H1 (cell line): ENCODE measurements around the gene DPF1. TPM values are rescaled to one million over a fixed set of nuclear protein-coding genes. Genes with fewer than 3 reads are reported as not detected.
A peak's percentile ranks its signal among the peaks of the same experiment; 100 is the strongest.

ENCODE experiments used
- CTCF ChIA-PET: fragments of 300-600 bp; sonication (Branson Sonifier 250); formaldehyde crosslinking; loops from one replicate; lab custom pipeline; 2021; ENCODE audit not compliant: partially characterized antibody; lab: Charles Lee
- POLR2A ChIA-PET: fragments of 300-600 bp; sonication (Branson Sonifier 250); formaldehyde crosslinking; loops from one replicate; lab custom pipeline; 2021; ENCODE audit warnings: inconsistent platforms; ENCODE audit not compliant: partially characterized antibody; lab: Charles Lee
- DNase-seq, 2 experiments: peaks; one replicate each; pipeline versions ENCODE4 v3.0.0 to v3.0.0-alpha.2; 2010 to 2022; ENCODE audit warnings: low spot score in 2 of 2, low read depth in 1 of 2, mixed read lengths in 1 of 2
- FAIRE-seq: peaks from 2 replicates; lab custom pipeline; 2011; peaks lifted over from hg19 to GRCh38; lab: Jason Lieb, UNC
- H2AFZ ChIP-seq: 2 replicates; pipeline ENCODE4 v1.8.1; 2012; ENCODE audit warnings: low read length, inconsistent platforms
- H2AK5ac ChIP-seq: 2 replicates; pipeline ENCODE4 v1.6.1; 2013; ENCODE audit warnings: low read depth, low read length
- H2BK120ac ChIP-seq: replicated peaks from 2 replicates; pipeline ENCODE3; 2013; ENCODE audit warnings: low read depth, low read length, inconsistent platforms
- H2BK12ac ChIP-seq: 2 replicates; pipeline ENCODE4 v1.6.1; 2013; ENCODE audit warnings: low read depth, low read length
- H2BK15ac ChIP-seq: 2 replicates; pipeline ENCODE4 v1.6.1; 2013; ENCODE audit warnings: low read length
- H2BK20ac ChIP-seq: 2 replicates; pipeline ENCODE4 v1.6.1; 2013; ENCODE audit warnings: low read length
- H2BK5ac ChIP-seq: 2 replicates; pipeline ENCODE4 v1.6.1; 2013; ENCODE audit warnings: low read depth, low read length
- H3K14ac ChIP-seq: 2 replicates; pipeline ENCODE4 v1.6.1; 2013; ENCODE audit warnings: inconsistent platforms; ENCODE audit not compliant: insufficient read length
- H3K18ac ChIP-seq: 2 replicates; pipeline ENCODE4 v1.6.1; 2013; ENCODE audit warnings: low read length; ENCODE audit errors: extremely low read depth
- H3K23ac ChIP-seq: 2 replicates; pipeline ENCODE4 v1.6.1; 2013; ENCODE audit warnings: inconsistent platforms; ENCODE audit not compliant: insufficient read length
- H3K23me2 ChIP-seq: 2 replicates; pipeline ENCODE4 v1.6.1; 2013; ENCODE audit warnings: low read depth, low read length
- H3K27ac ChIP-seq: 2 replicates; pipeline ENCODE4 v1.6.1; 2011; ENCODE audit warnings: low read depth, low read length, inconsistent platforms
- H3K27me3 ChIP-seq, 4 experiments: replicated peaks in 1 of 4; 1 replicate in 1 of 4; 2 replicates in 3 of 4; pipeline versions ENCODE4 v1.6.1 to v1.8.1; 2011 to 2013; ENCODE audit warnings: low read length in 3 of 4, mild to moderate bottlenecking in 3 of 4, inconsistent platforms in 2 of 4, mixed read lengths in 2 of 4, moderate library complexity in 1 of 4; ENCODE audit not compliant: control insufficient read depth in 3 of 4, insufficient read depth in 3 of 4; ENCODE audit errors: extremely low read depth in 1 of 4
- H3K36me3 ChIP-seq, 4 experiments: 2 replicates each; pipeline versions ENCODE4 v1.6.1 to v1.8.1; 2011 to 2013; ENCODE audit warnings: mild to moderate bottlenecking in 4 of 4, low read length in 3 of 4, moderate library complexity in 2 of 4, control low read depth in 1 of 4, inconsistent platforms in 1 of 4; ENCODE audit not compliant: insufficient read depth in 4 of 4, control insufficient read depth in 2 of 4
- H3K4ac ChIP-seq: replicated peaks from 2 replicates; pipeline ENCODE3; 2013; ENCODE audit warnings: low read length, low read depth, mixed read lengths, inconsistent platforms; ENCODE audit not compliant: insufficient read length
- H3K4me1 ChIP-seq, 4 experiments: replicated peaks in 1 of 4; 1 replicate in 1 of 4; 2 replicates in 3 of 4; pipeline versions ENCODE4 v1.6.1 to v1.8.1; 2011 to 2013; ENCODE audit warnings: low read length in 3 of 4, inconsistent platforms in 2 of 4, mixed read lengths in 1 of 4; ENCODE audit not compliant: insufficient read depth in 4 of 4, control insufficient read depth in 3 of 4
- H3K4me2 ChIP-seq, 2 experiments: 2 replicates each; pipeline versions ENCODE4 v1.6.1 to v1.8.1; 2011 to 2013; ENCODE audit warnings: low read depth in 2 of 2, low read length in 2 of 2, control low read depth in 1 of 2, inconsistent platforms in 1 of 2, mild to moderate bottlenecking in 1 of 2; ENCODE audit not compliant: insufficient read depth in 1 of 2
- H3K4me3 ChIP-seq, 4 experiments: fragments of 200-600, 300-600 bp in 1 of 4; sonication (generic), shearing (Covaris generic), sonication (Bioruptor Twin) in 1 of 4; 2 replicates each; pipeline versions ENCODE4 v1.5.1 to v1.8.1; 2011 to 2016; ENCODE audit warnings: low read length in 4 of 4, low read depth in 3 of 4, control low read depth in 2 of 4, inconsistent platforms in 2 of 4, mild to moderate bottlenecking in 2 of 4, mixed read lengths in 1 of 4, moderate library complexity in 1 of 4; ENCODE audit not compliant: insufficient read depth in 2 of 4; ENCODE audit errors: extremely low read depth in 1 of 4
- H3K56ac ChIP-seq: replicated peaks from 2 replicates; pipeline ENCODE3; 2013; ENCODE audit warnings: low read depth, mild to moderate bottlenecking, mixed read lengths, low read length, inconsistent platforms; ENCODE audit not compliant: insufficient read length
- H3K79me1 ChIP-seq: 2 replicates; pipeline ENCODE4 v1.6.1; 2013; ENCODE audit warnings: low read depth, low read length, control low read depth
- H3K79me2 ChIP-seq, 2 experiments: 2 replicates each; pipeline versions ENCODE4 v1.6.1 to v1.8.1; 2012 to 2013; ENCODE audit warnings: low read length in 2 of 2, mild to moderate bottlenecking in 2 of 2, inconsistent platforms in 1 of 2; ENCODE audit not compliant: insufficient read depth in 2 of 2, control insufficient read depth in 1 of 2
- H3K9ac ChIP-seq, 4 experiments: replicated peaks in 1 of 4; 1 replicate in 1 of 4; 2 replicates in 3 of 4; pipeline versions ENCODE4 v1.6.1 to v1.8.1; 2011 to 2013; ENCODE audit warnings: low read depth in 3 of 4, low read length in 3 of 4, control low read depth in 2 of 4, mild to moderate bottlenecking in 2 of 4, moderate library complexity in 2 of 4, inconsistent platforms in 1 of 4; ENCODE audit errors: extremely low read depth in 1 of 4
- H3K9me3 ChIP-seq, 2 experiments: 2 replicates each; pipeline versions ENCODE4 v1.6.1 to v1.8.1; 2012 to 2013; ENCODE audit warnings: mild to moderate bottlenecking in 2 of 2, moderate library complexity in 2 of 2, control low read depth in 1 of 2, inconsistent platforms in 1 of 2, low read depth in 1 of 2, low read length in 1 of 2, mixed read lengths in 1 of 2; ENCODE audit not compliant: insufficient read depth in 2 of 2
- H4K20me1 ChIP-seq, 2 experiments: replicated peaks in 1 of 2; 2 replicates each; pipeline versions ENCODE3 to v1.8.1; 2011 to 2013; ENCODE audit warnings: inconsistent platforms in 2 of 2, low read length in 2 of 2, mild to moderate bottlenecking in 1 of 2; ENCODE audit not compliant: insufficient read depth in 2 of 2, control insufficient read depth in 1 of 2
- H4K5ac ChIP-seq: 2 replicates; pipeline ENCODE4 v1.6.1; 2013; ENCODE audit warnings: low read length, low read depth, mixed read lengths, inconsistent platforms; ENCODE audit not compliant: insufficient read length
- H4K8ac ChIP-seq: 2 replicates; pipeline ENCODE4 v1.8.0; 2013; ENCODE audit warnings: mild to moderate bottlenecking, moderate library complexity, low read length, inconsistent platforms; ENCODE audit not compliant: insufficient read depth; ENCODE audit errors: extremely low read depth
- H4K91ac ChIP-seq: replicated peaks from 2 replicates; pipeline ENCODE3; 2013; ENCODE audit warnings: low read length, mixed read lengths, inconsistent platforms; ENCODE audit not compliant: insufficient read length
- CHD2 ChIP-seq: IDR thresholded peaks from 2 replicates; pipeline ENCODE4 v1.6.1; 2012; ENCODE audit warnings: low read length, improper control_type of control experiment
- SRF ChIP-seq: IDR thresholded peaks from 2 replicates; pipeline ENCODE4 v1.6.1; 2011; ENCODE audit warnings: mild to moderate bottlenecking, low read depth, low read length, moderate library complexity
- TAF7 ChIP-seq: optimal IDR thresholded peaks from 2 replicates; pipeline ENCODE3; 2011; ENCODE audit warnings: low read depth, mild to moderate bottlenecking, inconsistent platforms, low read length, moderate library complexity, borderline replicate concordance
- WGBS, 2 experiments: shearing (Covaris generic) in 1 of 2; methylation state at CpG; one replicate each; pipeline versions ENCODE4 v1.1.6 to v1.1.7; 2013 to 2015; ENCODE audit warnings: low lambda C conversion rate in 2 of 2, mixed read lengths in 2 of 2, inconsistent platforms in 1 of 2, low coverage in 1 of 2, missing lambda C conversion rate in 1 of 2; ENCODE audit not compliant: insufficient replicate concordance in 2 of 2, insufficient coverage in 1 of 2, insufficient read length in 1 of 2; ENCODE audit errors: extremely low coverage in 1 of 2, missing lambda C conversion rate in 1 of 2; 5-methylcytosine and 5-hydroxymethylcytosine counted together
- polyA plus RNA-seq, 7 experiments: library from polyadenylated mRNA; depleted of rRNA in 3 of 7; stranded (reverse) in 5 of 7; unstranded in 2 of 7; fragments of >200 nt in 5 of 7; fragments of 200-250 nt in 2 of 7; gene quantifications; 1 replicate in 5 of 7; 2 replicates in 1 of 7; 4 replicates in 1 of 7; pipeline versions ENCODE4 v1.2.1 to v1.2.3, GENCODE V29; 2011 to 2013; ENCODE audit warnings: missing spikeins in 2 of 7, mixed read lengths in 2 of 7
- total RNA-seq: library from RNA; stranded (reverse); fragmentation: NEBNext Ultra II Directional; extraction: Animal tissue kit (Norgen Biotek cat#: 25700); gene quantifications from 2 replicates; pipeline ENCODE4 v1.2.1, GENCODE V29; 2021
- TF ChIP-seq, protein P1 (sequence below): IDR thresholded peaks from 2 replicates; pipeline ENCODE4 v1.6.1; 2012; ENCODE audit warnings: inconsistent platforms

The DPF1 gene
- total and polyA plus RNA-seq, 2 of the 8 experiments (the other 6 are each of a cell fraction or from before 2014, with no cell fraction given), result 12.9 to 15.6 TPM

DNA sequence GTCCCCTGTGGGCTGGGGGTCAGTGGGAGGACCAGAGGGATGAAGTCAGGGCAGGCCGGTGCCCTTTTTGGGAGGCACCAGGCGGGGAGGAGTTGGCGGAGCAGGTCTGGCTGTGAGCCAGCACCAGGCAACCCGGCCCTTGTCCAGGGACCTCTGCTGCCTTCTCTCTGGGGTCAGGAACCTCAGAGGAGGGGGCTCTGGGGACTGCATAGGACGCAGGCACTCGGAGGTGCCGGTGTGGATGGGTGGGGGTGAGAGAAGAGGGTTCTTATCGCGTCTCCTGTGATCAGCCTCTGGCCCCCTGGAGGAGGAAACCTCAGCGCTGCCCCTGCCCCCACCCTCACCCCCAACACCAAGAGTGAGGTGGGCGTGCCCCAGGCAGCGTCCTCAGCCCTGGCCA is 16.5 kb downstream of the DPF1 start:
- no peaks in the 10 kb centered on the region for H3K9me3 ChIP-seq
- H3K27ac ChIP-seq, result no peak overlapping the region
- no peaks in the 10 kb centered on the region for H3K27me3 ChIP-seq
- no peaks in the 10 kb centered on the region for H3K79me1 ChIP-seq
- H2BK120ac ChIP-seq, result no peak overlapping the region
- H3K4me1 ChIP-seq, result peaks cover 0 to 17% (median 13%) of the 10 kb centered on the region in 4 experiments; a peak in 6 of 7 replicates
- no peak overlapping the region for H2BK20ac ChIP-seq
- no peak overlapping the region for H3K4ac ChIP-seq
- H4K91ac ChIP-seq, result no peak overlapping the region
- 0 out of 7 replicates have a peak overlapping the region, but pooled peaks of 1 of the 4 experiments have one; percentile 5 for H3K9ac ChIP-seq
- peak overlapping the region; percentile 68; the same call in 1 of the 2 replicates for H2BK12ac ChIP-seq
- H3K4me2 ChIP-seq, result no peak overlapping the region
- WGBS, 2 experiments, result 67% methylated on average over 9 of the region's 12 CpGs; no CpG with 5 or more reads in 1 of the 2 experiments
- peak overlapping the region; percentile 74; the same call in 1 of the 2 replicates for H4K8ac ChIP-seq
- no peaks in the 10 kb centered on the region for H3K79me2 ChIP-seq
- H3K23me2 ChIP-seq, result peaks cover 19% of the 10 kb centered on the region
- H3K4me3 ChIP-seq, result no peak overlapping the region
- no peak overlapping the region for H3K56ac ChIP-seq
- peak overlapping the region; percentile 4; the same call in 1 of the 2 replicates for H3K18ac ChIP-seq
- no peak overlapping the region for H2BK15ac ChIP-seq
- H3K36me3 ChIP-seq, result peaks cover 0 to 2% (median 0%) of the 10 kb centered on the region in 4 experiments; a peak in 3 of 8 replicates
- H4K20me1 ChIP-seq, result no peaks in the 10 kb centered on the region
- no peak overlapping the region for H4K5ac ChIP-seq
- ChIA-PET CTCF (interaction anchor here (1.7 to 4.9 kb wide), 2 partner anchors 24 to 65 kb away, joined by 5 to 26 read pairs; no protein-coding TSS in a partner anchor), POLR2A (interaction anchor here (4.3 kb wide), 1 partner anchor 24 kb away, joined by 29 read pairs; no protein-coding TSS in a partner anchor)
- H2AFZ ChIP-seq, result no peak overlapping the region
- TF ChIP-seq, protein P1, sequence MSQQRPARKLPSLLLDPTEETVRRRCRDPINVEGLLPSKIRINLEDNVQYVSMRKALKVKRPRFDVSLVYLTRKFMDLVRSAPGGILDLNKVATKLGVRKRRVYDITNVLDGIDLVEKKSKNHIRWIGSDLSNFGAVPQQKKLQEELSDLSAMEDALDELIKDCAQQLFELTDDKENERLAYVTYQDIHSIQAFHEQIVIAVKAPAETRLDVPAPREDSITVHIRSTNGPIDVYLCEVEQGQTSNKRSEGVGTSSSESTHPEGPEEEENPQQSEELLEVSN, result no peak
- TF ChIP-seq CHD2 (no peak), SRF (no peak), TAF7 (no peak)
- FAIRE-seq (no peak), DNase-seq (peak in 1 of 2 experiments; percentile 57)
- peak overlapping the region; percentile 60; the same call in 1 of the 2 replicates for H2BK5ac ChIP-seq
- H3K14ac ChIP-seq, result no peak overlapping the region
- H2AK5ac ChIP-seq, result no peak overlapping the region
- H3K23ac ChIP-seq, result no peak overlapping the region
